ENCODE measurements around the gene APCDD1.

GRCh38 chr18:10488017-10488416, 33.6 kb downstream of the APCDD1 start:
- TF ChIP-seq REST (IDR thresholded peaks at IDR 0.05; ENCODE audit: unreplicated experiment) (no peak), JUNB (IDR thresholded peaks at IDR 0.05; ENCODE audit: unreplicated experiment) (no peak), POLR2AphosphoS5 (IDR thresholded peaks at IDR 0.05; ENCODE audit: low read depth) (no peak)

Measured in GM23338 (cell line).